ENCODE measurements around the gene NPHS2. TPM values are rescaled to one million over a fixed set of nuclear protein-coding genes. Genes with fewer than 3 reads are reported as not detected.

The NPHS2 gene
- total RNA-seq, 2 donors from 2014 or later, result not detected

- H3K9me3 ChIP-seq (ENCODE audit: control insufficient read depth, low read length), result no peaks in the 10 kb centered on the region
- H3K27me3 ChIP-seq (ENCODE audit: control insufficient read depth, insufficient read depth, low read length, poor library complexity, severe bottlenecking), result peaks cover 13% of the 10 kb centered on the region
- H3K27ac ChIP-seq (ENCODE audit: low read depth, low read length), result no peak overlapping the region
- no peaks in the 10 kb centered on the region for H3K36me3 Mint-ChIP-seq (ENCODE audit: low read depth)
- DNase-seq, result peak; percentile 51
- 75 to 90% methylated on average over 3 to 4 of the region's 5 CpGs for WGBS, 2 experiments (ENCODE audit: insufficient coverage in 1 of 2, insufficient read length in 1 of 2)
- no peaks in the 10 kb centered on the region for H3K4me1 Mint-ChIP-seq
- no peak overlapping the region for H3K27ac Mint-ChIP-seq
- no peaks in the 10 kb centered on the region for H3K9me3 Mint-ChIP-seq
- H3K4me1 ChIP-seq (ENCODE audit: control insufficient read depth, insufficient read depth, low read length), result no peaks in the 10 kb centered on the region
- no peaks in the 10 kb centered on the region for H3K36me3 ChIP-seq (ENCODE audit: control insufficient read depth, insufficient read depth, low read length)
- H3K9ac ChIP-seq (ENCODE audit: extremely low read depth, low read length, poor library complexity, severe bottlenecking), result no peak overlapping the region
- peaks cover 49% of the 10 kb centered on the region for H3K27me3 Mint-ChIP-seq (ENCODE audit: insufficient read depth)
- no peak for TF ChIP-seq CTCF (conservative IDR thresholded peaks at IDR 0.05)
- no peak overlapping the region for H3K4me3 ChIP-seq (ENCODE audit: low read length)
- H3K4me3 Mint-ChIP-seq, result no peak overlapping the region
These were observed 8.1 kb upstream of the NPHS2 start for GRCh38 chr1:179583771-179584320.

DNA sequence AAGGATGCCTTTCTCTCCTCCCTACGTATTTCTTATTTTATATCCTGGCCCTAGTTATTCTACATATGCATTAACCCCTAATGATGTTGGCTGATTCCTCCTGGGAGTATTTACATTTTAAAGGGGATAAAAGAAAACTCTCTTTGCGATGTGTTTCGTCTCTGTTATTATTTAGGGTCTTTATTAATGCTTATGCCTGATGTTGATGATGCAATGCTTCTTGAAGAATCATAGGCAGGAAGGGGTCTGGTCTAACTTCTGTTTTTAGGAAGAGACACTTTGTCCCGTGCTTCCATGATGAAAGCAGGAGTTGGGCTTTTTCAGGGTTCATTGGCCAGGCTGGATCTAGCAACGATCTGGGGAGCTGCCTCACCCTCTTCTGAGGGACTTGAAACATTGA, 761 bp upstream of the NPHS2 start:
- no peak overlapping the region for H3K27ac Mint-ChIP-seq
- no peak overlapping the region for H3K4me3 ChIP-seq (ENCODE audit: low read length)
- no peaks in the 10 kb centered on the region for H3K4me1 Mint-ChIP-seq
- no peak overlapping the region for H3K4me3 Mint-ChIP-seq
- no peaks in the 10 kb centered on the region for H3K36me3 Mint-ChIP-seq (ENCODE audit: low read depth)
- no peak for TF ChIP-seq CTCF (conservative IDR thresholded peaks at IDR 0.05)
- H3K9me3 ChIP-seq (ENCODE audit: control insufficient read depth, low read length), result no peaks in the 10 kb centered on the region
- no peaks in the 10 kb centered on the region for H3K4me1 ChIP-seq (ENCODE audit: control insufficient read depth, insufficient read depth, low read length)
- DNase-seq, result no peak
- WGBS, 2 experiments (ENCODE audit: insufficient coverage in 1 of 2, insufficient read length in 1 of 2), result 53 to 78% methylated on average over 2 to 5 of the region's 5 CpGs
- no peak overlapping the region for H3K27ac ChIP-seq (ENCODE audit: low read depth, low read length)
- H3K36me3 ChIP-seq (ENCODE audit: control insufficient read depth, insufficient read depth, low read length), result no peaks in the 10 kb centered on the region
- H3K9me3 Mint-ChIP-seq, result peaks cover 7% of the 10 kb centered on the region
- no peak overlapping the region for H3K9ac ChIP-seq (ENCODE audit: extremely low read depth, low read length, poor library complexity, severe bottlenecking)
- H3K27me3 Mint-ChIP-seq (ENCODE audit: insufficient read depth), result peaks cover 65% of the 10 kb centered on the region
- peaks cover 65% of the 10 kb centered on the region for H3K27me3 ChIP-seq (ENCODE audit: control insufficient read depth, insufficient read depth, low read length, poor library complexity, severe bottlenecking)

- H3K27ac Mint-ChIP-seq, result no peak overlapping the region
- 90% methylated on average over 1 of the region's 1 CpG; no CpG with 5 or more reads in 1 of the 2 experiments for WGBS, 2 experiments (ENCODE audit: insufficient coverage in 1 of 2, insufficient read length in 1 of 2)
- no peak for TF ChIP-seq CTCF (conservative IDR thresholded peaks at IDR 0.05)
These were observed 17.7 kb downstream of the NPHS2 start for GRCh38 chr1:179558078-179558477.

More at GRCh38 chr1:179558078-179558477, 17.7 kb downstream of the NPHS2 start:
- Histone ChIP-seq H3K9ac (ENCODE audit: extremely low read depth, low read length, poor library complexity, severe bottlenecking) (no peak overlapping the region), H3K4me3 (ENCODE audit: low read length) (no peak overlapping the region), H3K9me3 (ENCODE audit: control insufficient read depth, low read length) (no peaks in the 10 kb centered on the region), H3K4me1 (ENCODE audit: control insufficient read depth, insufficient read depth, low read length) (no peaks in the 10 kb centered on the region), H3K27ac (ENCODE audit: low read depth, low read length) (no peak overlapping the region), H3K27me3 (ENCODE audit: control insufficient read depth, insufficient read depth, low read length, poor library complexity, severe bottlenecking) (no peaks in the 10 kb centered on the region), H3K36me3 (ENCODE audit: control insufficient read depth, insufficient read depth, low read length) (no peaks in the 10 kb centered on the region)
- Mint-ChIP-seq H3K36me3 (ENCODE audit: low read depth) (no peaks in the 10 kb centered on the region), H3K27me3 (ENCODE audit: insufficient read depth) (no peaks in the 10 kb centered on the region), H3K4me1 (peaks cover 5% of the 10 kb centered on the region), H3K4me3 (no peak overlapping the region), H3K9me3 (no peaks in the 10 kb centered on the region)
- no peak for DNase-seq

Measured in endodermal cell (in vitro differentiated cells).